ENCODE data around the gene PSME2. TPM values are rescaled to one million over a fixed set of nuclear protein-coding genes. Genes with fewer than 3 reads are reported as not detected.
A peak's percentile ranks its signal among the peaks of the same experiment; 100 is the strongest.

PSME2 gene
- total RNA-seq, 1 experiment from 2014 or later: 188 TPM

DNA sequence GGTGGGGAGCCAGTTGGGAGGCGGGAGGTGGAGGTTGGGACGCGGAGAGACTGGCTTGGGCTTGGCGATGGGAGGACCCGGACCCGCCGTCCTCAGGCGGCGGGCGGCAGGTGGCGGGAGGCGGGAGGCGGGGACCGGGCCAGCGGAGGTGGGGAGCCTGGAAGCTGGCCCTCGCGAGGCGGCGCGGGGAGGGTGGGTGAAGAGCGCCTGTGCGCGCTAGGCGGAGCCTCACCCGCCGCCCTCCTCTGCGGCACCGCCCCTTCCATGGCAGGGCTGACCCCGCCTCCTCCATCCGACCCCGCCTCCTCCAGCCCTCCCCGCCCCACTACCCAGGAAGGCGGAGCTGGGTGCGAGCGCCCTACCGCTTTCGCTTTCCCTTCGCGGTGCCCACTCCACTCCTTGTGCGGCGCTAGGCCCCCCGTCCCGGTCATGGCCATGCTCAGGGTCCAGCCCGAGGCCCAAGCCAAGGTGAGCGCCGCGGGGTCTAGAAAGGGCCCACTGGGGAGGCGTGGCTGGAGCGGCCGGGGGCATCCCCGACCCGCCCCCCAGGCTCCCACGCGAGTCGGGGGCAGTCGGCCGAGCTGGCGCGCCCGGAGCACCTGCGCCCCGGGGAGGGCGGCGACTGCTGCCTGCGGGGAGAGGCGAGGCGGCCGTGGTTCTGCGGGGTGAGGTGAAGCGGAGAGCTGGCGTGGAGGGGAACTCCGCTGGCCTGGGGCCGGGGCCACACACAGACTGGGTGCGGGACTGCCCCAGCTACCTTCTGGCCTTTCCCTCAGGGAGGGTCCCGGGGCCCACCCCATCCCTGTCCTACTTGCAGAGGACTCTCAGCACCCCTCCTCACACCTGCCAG lies 10.4 kb downstream of the PSME2 start, which contains the start of gene PSME1:
Gene PSME1, plus strand, starts transcription at position 361 of the 850 bp plus-strand sequence. Its CDS starts 69 bp downstream, at position 430.
- intact Hi-C loops (cut with micrococcal nuclease; ENCODE audit: unreplicated experiment) (no loop called here), in situ Hi-C loops (cut with HindIII; ENCODE audit: low pct_unique_long_range_greater_than_20kb, low sequenced_read_pairs) (no loop called here)
- no peaks in the 10 kb centered on the region for H3K9me3 ChIP-seq (ENCODE audit: control insufficient read depth, insufficient read depth, low read depth, low read length)
- peak; percentile 93 for ATAC-seq
- no TSS peak for BruUV-seq (replicated peaks)
- ChIA-PET POLR2A (interaction anchor here (0.6 to 0.7 kb wide), 6 partner anchors 15 to 129 kb away, joined by 3 to 24 read pairs (median 4); partner anchors contain the start of genes DCAF11 and NRL), CTCF (interaction anchor here (0.7 to 0.9 kb wide), 3 partner anchors 21 to 39 kb away, joined by 3 to 4 read pairs (median 3); partner anchors contain the start of genes DCAF11, IRF9 and NRL)
- H3K27me3 ChIP-seq (ENCODE audit: control insufficient read depth, insufficient read depth, low read length): no peaks in the 10 kb centered on the region
- peak within 1 kb of the TSS; percentile 68 to 81 for H3K4me3 ChIP-seq (ENCODE audit: low read depth in 2 of 2, low read length in 2 of 2)
- H3K36me3 ChIP-seq (ENCODE audit: control insufficient read depth, insufficient read depth, low read length): no peaks in the 10 kb centered on the region; the same call in 1 of the 2 replicates
- peak; percentile 33; the same call in 1 of the 2 replicates for TF ChIP-seq POLR2AphosphoS5 (IDR thresholded peaks at IDR 0.05; ENCODE audit: low read depth, low read length)
- 0 out of 2 replicates have a peak, but pooled peaks have one; percentile 70 for TF ChIP-seq SIN3A (IDR thresholded peaks at IDR 0.05; ENCODE audit: borderline replicate concordance, insufficient read depth, low read depth, low read length)
- TF ChIP-seq, protein P1, sequence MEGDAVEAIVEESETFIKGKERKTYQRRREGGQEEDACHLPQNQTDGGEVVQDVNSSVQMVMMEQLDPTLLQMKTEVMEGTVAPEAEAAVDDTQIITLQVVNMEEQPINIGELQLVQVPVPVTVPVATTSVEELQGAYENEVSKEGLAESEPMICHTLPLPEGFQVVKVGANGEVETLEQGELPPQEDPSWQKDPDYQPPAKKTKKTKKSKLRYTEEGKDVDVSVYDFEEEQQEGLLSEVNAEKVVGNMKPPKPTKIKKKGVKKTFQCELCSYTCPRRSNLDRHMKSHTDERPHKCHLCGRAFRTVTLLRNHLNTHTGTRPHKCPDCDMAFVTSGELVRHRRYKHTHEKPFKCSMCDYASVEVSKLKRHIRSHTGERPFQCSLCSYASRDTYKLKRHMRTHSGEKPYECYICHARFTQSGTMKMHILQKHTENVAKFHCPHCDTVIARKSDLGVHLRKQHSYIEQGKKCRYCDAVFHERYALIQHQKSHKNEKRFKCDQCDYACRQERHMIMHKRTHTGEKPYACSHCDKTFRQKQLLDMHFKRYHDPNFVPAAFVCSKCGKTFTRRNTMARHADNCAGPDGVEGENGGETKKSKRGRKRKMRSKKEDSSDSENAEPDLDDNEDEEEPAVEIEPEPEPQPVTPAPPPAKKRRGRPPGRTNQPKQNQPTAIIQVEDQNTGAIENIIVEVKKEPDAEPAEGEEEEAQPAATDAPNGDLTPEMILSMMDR (IDR thresholded peaks at IDR 0.05): no peak
- TF ChIP-seq, protein P2, sequence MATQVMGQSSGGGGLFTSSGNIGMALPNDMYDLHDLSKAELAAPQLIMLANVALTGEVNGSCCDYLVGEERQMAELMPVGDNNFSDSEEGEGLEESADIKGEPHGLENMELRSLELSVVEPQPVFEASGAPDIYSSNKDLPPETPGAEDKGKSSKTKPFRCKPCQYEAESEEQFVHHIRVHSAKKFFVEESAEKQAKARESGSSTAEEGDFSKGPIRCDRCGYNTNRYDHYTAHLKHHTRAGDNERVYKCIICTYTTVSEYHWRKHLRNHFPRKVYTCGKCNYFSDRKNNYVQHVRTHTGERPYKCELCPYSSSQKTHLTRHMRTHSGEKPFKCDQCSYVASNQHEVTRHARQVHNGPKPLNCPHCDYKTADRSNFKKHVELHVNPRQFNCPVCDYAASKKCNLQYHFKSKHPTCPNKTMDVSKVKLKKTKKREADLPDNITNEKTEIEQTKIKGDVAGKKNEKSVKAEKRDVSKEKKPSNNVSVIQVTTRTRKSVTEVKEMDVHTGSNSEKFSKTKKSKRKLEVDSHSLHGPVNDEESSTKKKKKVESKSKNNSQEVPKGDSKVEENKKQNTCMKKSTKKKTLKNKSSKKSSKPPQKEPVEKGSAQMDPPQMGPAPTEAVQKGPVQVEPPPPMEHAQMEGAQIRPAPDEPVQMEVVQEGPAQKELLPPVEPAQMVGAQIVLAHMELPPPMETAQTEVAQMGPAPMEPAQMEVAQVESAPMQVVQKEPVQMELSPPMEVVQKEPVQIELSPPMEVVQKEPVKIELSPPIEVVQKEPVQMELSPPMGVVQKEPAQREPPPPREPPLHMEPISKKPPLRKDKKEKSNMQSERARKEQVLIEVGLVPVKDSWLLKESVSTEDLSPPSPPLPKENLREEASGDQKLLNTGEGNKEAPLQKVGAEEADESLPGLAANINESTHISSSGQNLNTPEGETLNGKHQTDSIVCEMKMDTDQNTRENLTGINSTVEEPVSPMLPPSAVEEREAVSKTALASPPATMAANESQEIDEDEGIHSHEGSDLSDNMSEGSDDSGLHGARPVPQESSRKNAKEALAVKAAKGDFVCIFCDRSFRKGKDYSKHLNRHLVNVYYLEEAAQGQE (IDR thresholded peaks at IDR 0.05; ENCODE audit: insufficient read depth in 1 of 2, low read depth in 2 of 2, low read length in 1 of 2): no peak
- H3K4me1 ChIP-seq (ENCODE audit: control insufficient read depth, insufficient read depth, low read length): peaks cover 30% of the 10 kb centered on the region
- no peak for DNase-seq (ENCODE audit: low read depth, low spot score)
- peak within 1 kb of the TSS; percentile 81 for H3K27ac ChIP-seq (ENCODE audit: low read length)

- H3K9me3 ChIP-seq (ENCODE audit: control insufficient read depth, insufficient read depth, low read depth, low read length): no peaks in the 10 kb centered on the region
- no peak for DNase-seq (ENCODE audit: low read depth, low spot score)
- BruUV-seq (replicated peaks): no TSS peak
- H3K36me3 ChIP-seq (ENCODE audit: control insufficient read depth, insufficient read depth, low read length): no peaks in the 10 kb centered on the region; the same call in 1 of the 2 replicates
- intact Hi-C loops (cut with micrococcal nuclease; ENCODE audit: unreplicated experiment): no loop called here
- TF ChIP-seq TCF7L2 (IDR thresholded peaks at IDR 0.05; ENCODE audit: low read depth, low read length) (no peak), POLR2AphosphoS5 (IDR thresholded peaks at IDR 0.05; ENCODE audit: low read depth, low read length) (no peak), SIN3A (IDR thresholded peaks at IDR 0.05; ENCODE audit: borderline replicate concordance, insufficient read depth, low read depth, low read length) (no peak)
- TF ChIP-seq, protein P1 (IDR thresholded peaks at IDR 0.05): no peak
- TF ChIP-seq, protein P2 (IDR thresholded peaks at IDR 0.05; ENCODE audit: insufficient read depth in 1 of 2, low read depth in 2 of 2, low read length in 1 of 2): no peak
- H3K27me3 ChIP-seq (ENCODE audit: control insufficient read depth, insufficient read depth, low read length): no peaks in the 10 kb centered on the region
- peak overlapping the region; percentile 68 to 81 for H3K4me3 ChIP-seq (ENCODE audit: low read depth in 2 of 2, low read length in 2 of 2)
- POLR2A ChIA-PET: interaction anchor here (0.6 to 0.7 kb wide), 4 partner anchors 20 to 129 kb away, joined by 3 to 24 read pairs (median 4); partner anchors contain the start of genes DCAF11 and NRL
- CTCF ChIA-PET: interaction anchor here (0.7 to 0.9 kb wide), 2 partner anchors 25 to 38 kb away, joined by 3 to 4 read pairs; partner anchors contain the start of gene IRF9
- in situ Hi-C loops (cut with HindIII; ENCODE audit: low pct_unique_long_range_greater_than_20kb, low sequenced_read_pairs): no loop called here
- peaks cover 30% of the 10 kb centered on the region for H3K4me1 ChIP-seq (ENCODE audit: control insufficient read depth, insufficient read depth, low read length)
- peak; percentile 40 for ATAC-seq
- H3K27ac ChIP-seq (ENCODE audit: low read length): peak overlapping the region; percentile 81
Measured at GRCh38 chr14:24135584-24135833, 10.9 kb downstream of the PSME2 start.
